Parathyroid adenoma (tissue), 2 donors: ENCODE measurements around the gene EQTN.

Experiments used
- H2AFZ ChIP-seq: fragments of 300-600 bp; sonication (generic); one replicate; pipeline ENCODE4 v1.7.0; 2017; ENCODE audit warnings: antibody characterized with exemption, mild to moderate bottlenecking
- H3K27ac ChIP-seq: fragments of 300-600 bp; sonication (generic); one replicate; pipeline ENCODE4 v1.7.0; 2017
- H3K27me3 ChIP-seq: fragments of 300-600 bp; sonication (generic); one replicate; pipeline ENCODE4 v1.7.0; 2017; ENCODE audit warnings: low read length; ENCODE audit not compliant: control insufficient read depth, insufficient read depth
- H3K36me3 ChIP-seq: fragments of 300-600 bp; sonication (generic); one replicate; pipeline ENCODE4 v1.7.0; 2017; ENCODE audit warnings: low read length; ENCODE audit not compliant: control insufficient read depth, insufficient read depth
- H3K4me1 ChIP-seq: fragments of 300-600 bp; sonication (generic); one replicate; pipeline ENCODE4 v1.7.0; 2017; ENCODE audit warnings: control low read depth
- H3K4me2 ChIP-seq: fragments of 300-600 bp; sonication (generic); one replicate; pipeline ENCODE4 v1.7.0; 2017; ENCODE audit warnings: low read length
- H3K4me3 ChIP-seq: fragments of 300-600 bp; sonication (generic); one replicate; pipeline ENCODE4 v1.7.0; 2017; ENCODE audit warnings: low read depth, low read length
- H3K79me2 ChIP-seq: fragments of 300-600 bp; sonication (generic); one replicate; pipeline ENCODE4 v1.7.0; 2017; ENCODE audit warnings: control low read depth
- H3K9ac ChIP-seq: fragments of 300-600 bp; sonication (generic); one replicate; pipeline ENCODE4 v1.7.0; 2017; ENCODE audit warnings: mild to moderate bottlenecking
- H3K9me3 ChIP-seq: fragments of 300-600 bp; sonication (generic); one replicate; pipeline ENCODE4 v1.7.0; 2017; ENCODE audit warnings: low read length; ENCODE audit not compliant: control insufficient read depth
- CTCF ChIP-seq: fragments of 300-600 bp; sonication (generic); IDR thresholded peaks from one replicate; pipeline ENCODE4 v1.7.0; 2017; ENCODE audit warnings: antibody characterized with exemption, mild to moderate bottlenecking
- donor health status: primary hyperparathyroidism.

The EQTN gene

GRCh38 chr9:27297050-27297449, at the start of gene EQTN:
TSS of gene EQTN (minus strand) at chr9:27297150. CDS start at chr9:27297055, 95 bp downstream.
- Histone ChIP-seq H3K4me1 (no peaks in the 10 kb centered on the region), H3K79me2 (no peaks in the 10 kb centered on the region), H3K27me3 (no peaks in the 10 kb centered on the region), H2AFZ (no peak within 1 kb of the TSS), H3K36me3 (no peaks in the 10 kb centered on the region), H3K27ac (no peak within 1 kb of the TSS), H3K4me3 (no peak within 1 kb of the TSS), H3K9me3 (no peaks in the 10 kb centered on the region), H3K4me2 (no peak within 1 kb of the TSS), H3K9ac (no peak within 1 kb of the TSS)
- no peak for TF ChIP-seq CTCF

- no peaks in the 10 kb centered on the region for H3K79me2 ChIP-seq
- no peak for TF ChIP-seq CTCF
- no peaks in the 10 kb centered on the region for H3K36me3 ChIP-seq
- H3K27me3 ChIP-seq = no peaks in the 10 kb centered on the region
- no peak overlapping the region for H3K9ac ChIP-seq
- H3K9me3 ChIP-seq = no peaks in the 10 kb centered on the region
- no peak overlapping the region for H3K4me3 ChIP-seq
- H3K4me2 ChIP-seq = no peak overlapping the region
- no peaks in the 10 kb centered on the region for H3K4me1 ChIP-seq
- no peak overlapping the region for H2AFZ ChIP-seq
- no peak overlapping the region for H3K27ac ChIP-seq
These were observed 47.8 kb upstream of the EQTN start for GRCh38 chr9:27344776-27345175.

GRCh38 chr9:27341545-27342294, 44.8 kb upstream of the EQTN start:
- no peaks in the 10 kb centered on the region for H3K4me1 ChIP-seq
- no peaks in the 10 kb centered on the region for H3K36me3 ChIP-seq
- no peak overlapping the region for H3K9ac ChIP-seq
- no peaks in the 10 kb centered on the region for H3K27me3 ChIP-seq
- TF ChIP-seq CTCF = no peak
- H3K4me2 ChIP-seq = no peak overlapping the region
- H3K9me3 ChIP-seq = no peaks in the 10 kb centered on the region
- no peak overlapping the region for H3K27ac ChIP-seq
- no peaks in the 10 kb centered on the region for H3K79me2 ChIP-seq
- no peak overlapping the region for H3K4me3 ChIP-seq
- no peak overlapping the region for H2AFZ ChIP-seq

GRCh38 chr9:27340961-27341511, 44.1 kb upstream of the EQTN start:
- no peak overlapping the region for H3K27ac ChIP-seq
- H3K9me3 ChIP-seq = no peaks in the 10 kb centered on the region
- no peaks in the 10 kb centered on the region for H3K36me3 ChIP-seq
- H3K4me3 ChIP-seq = no peak overlapping the region
- H3K79me2 ChIP-seq = no peaks in the 10 kb centered on the region
- no peak overlapping the region for H3K9ac ChIP-seq
- H2AFZ ChIP-seq = no peak overlapping the region
- no peak for TF ChIP-seq CTCF
- H3K4me2 ChIP-seq = no peak overlapping the region
- no peaks in the 10 kb centered on the region for H3K27me3 ChIP-seq
- no peaks in the 10 kb centered on the region for H3K4me1 ChIP-seq

- no peak for TF ChIP-seq CTCF
- no peak overlapping the region for H2AFZ ChIP-seq
- H3K79me2 ChIP-seq = no peaks in the 10 kb centered on the region
- no peaks in the 10 kb centered on the region for H3K36me3 ChIP-seq
- no peaks in the 10 kb centered on the region for H3K27me3 ChIP-seq
- no peak overlapping the region for H3K4me3 ChIP-seq
- no peak overlapping the region for H3K9ac ChIP-seq
- H3K4me1 ChIP-seq = no peaks in the 10 kb centered on the region
- no peak overlapping the region for H3K4me2 ChIP-seq
- no peak overlapping the region for H3K27ac ChIP-seq
- H3K9me3 ChIP-seq = no peaks in the 10 kb centered on the region
These were observed 43.3 kb upstream of the EQTN start for GRCh38 chr9:27340285-27340674.
